Brain pericyte (primary cell): ENCODE measurements around the gene NCL.

Source experiments
- DNase-seq: peaks from one replicate; pipeline ENCODE4 v3.0.0-alpha.2; 2012; ENCODE audit warnings: low read depth, low spot score

Gene NCL, protein sequence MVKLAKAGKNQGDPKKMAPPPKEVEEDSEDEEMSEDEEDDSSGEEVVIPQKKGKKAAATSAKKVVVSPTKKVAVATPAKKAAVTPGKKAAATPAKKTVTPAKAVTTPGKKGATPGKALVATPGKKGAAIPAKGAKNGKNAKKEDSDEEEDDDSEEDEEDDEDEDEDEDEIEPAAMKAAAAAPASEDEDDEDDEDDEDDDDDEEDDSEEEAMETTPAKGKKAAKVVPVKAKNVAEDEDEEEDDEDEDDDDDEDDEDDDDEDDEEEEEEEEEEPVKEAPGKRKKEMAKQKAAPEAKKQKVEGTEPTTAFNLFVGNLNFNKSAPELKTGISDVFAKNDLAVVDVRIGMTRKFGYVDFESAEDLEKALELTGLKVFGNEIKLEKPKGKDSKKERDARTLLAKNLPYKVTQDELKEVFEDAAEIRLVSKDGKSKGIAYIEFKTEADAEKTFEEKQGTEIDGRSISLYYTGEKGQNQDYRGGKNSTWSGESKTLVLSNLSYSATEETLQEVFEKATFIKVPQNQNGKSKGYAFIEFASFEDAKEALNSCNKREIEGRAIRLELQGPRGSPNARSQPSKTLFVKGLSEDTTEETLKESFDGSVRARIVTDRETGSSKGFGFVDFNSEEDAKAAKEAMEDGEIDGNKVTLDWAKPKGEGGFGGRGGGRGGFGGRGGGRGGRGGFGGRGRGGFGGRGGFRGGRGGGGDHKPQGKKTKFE

DNA sequence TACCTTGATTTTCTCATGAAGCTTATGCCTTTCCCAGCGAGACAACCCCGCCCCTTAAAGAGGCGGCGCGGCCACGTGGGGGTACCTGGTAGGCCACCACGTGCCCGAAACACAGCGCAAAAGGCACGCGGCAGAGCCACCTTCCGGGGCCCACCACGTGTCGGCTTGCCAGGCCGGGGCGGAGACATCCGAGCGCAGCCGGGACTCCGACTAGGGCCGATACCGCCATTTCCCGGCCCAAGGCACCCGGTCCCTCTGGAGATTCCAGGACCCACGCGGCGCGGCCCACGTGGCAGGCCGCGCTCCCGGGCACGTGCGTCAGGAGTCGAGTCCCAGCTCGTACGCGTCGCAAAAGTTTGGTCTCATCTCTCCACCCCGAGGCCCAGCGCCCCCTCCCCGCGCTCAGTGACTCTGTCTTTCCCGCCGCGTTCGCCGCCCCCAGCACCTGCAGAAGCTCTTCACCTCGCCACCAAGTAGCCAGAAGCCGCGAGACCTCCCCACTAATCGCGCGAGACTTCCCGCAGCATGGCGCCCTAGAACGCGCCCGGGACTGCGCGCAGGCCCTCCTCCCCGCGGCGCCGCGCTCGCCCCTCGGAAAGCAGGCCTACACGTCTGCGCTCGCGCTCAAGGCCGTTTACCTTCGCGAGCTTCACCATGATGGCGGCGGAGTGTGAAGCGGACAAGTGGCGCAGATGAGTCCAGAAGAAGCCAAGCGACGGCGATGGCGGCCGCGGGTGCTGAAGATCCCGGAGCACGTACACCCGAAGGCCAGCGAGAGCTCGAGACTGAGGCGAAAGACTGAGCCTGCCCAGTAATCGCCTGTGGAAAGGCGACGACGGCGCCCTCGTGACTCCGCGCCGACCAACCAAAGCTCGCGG lies at the start of gene NCL:
TSS of gene NCL (minus strand) at position 787 of the 878 bp plus-strand sequence. CDS start at position 656, 131 bp downstream.
- DNase-seq: peak; percentile 97

DNA sequence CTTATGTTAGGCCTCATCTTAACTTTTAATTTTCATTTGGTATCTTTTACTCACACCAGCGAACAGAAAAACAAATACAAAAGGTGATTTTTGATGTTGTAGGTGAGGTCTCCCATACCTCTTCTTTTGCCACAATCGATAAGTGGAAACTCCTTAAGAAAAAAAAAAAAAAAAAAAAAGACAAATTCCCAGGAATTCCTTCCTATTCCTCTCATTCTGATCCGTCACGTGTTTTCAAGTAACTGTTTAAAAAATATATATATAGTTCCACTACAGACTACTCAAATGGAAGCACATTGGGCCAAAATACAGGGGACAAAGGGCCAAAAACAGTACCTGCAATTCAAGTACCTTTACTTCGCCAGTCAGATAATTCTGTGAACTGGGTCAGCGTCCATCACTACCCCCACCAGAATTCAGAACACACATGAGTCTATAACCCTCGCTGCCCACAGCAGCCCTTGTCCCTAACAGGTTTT lies 49.5 kb upstream of the NCL start:
- DNase-seq: no peak

DNA sequence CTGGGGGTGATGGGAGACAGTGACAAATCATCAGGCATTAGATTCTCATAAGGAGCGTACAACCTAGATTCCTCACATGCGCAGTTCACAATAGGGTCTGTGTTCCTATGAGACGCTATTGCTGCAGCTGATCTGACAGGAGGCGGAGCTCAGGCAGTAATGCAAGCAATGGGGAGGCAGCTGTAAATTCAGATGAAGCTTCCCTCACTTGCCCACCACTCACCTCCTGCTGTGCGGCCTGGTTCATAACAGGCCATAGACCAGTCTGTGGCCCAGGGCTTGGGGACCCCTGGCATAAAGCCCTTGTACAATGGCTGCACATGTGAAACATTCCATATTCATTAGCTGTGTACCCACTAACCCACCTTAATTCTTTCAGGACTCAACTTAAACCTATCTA lies 47.9 kb upstream of the NCL start:
- no peak for DNase-seq

DNA sequence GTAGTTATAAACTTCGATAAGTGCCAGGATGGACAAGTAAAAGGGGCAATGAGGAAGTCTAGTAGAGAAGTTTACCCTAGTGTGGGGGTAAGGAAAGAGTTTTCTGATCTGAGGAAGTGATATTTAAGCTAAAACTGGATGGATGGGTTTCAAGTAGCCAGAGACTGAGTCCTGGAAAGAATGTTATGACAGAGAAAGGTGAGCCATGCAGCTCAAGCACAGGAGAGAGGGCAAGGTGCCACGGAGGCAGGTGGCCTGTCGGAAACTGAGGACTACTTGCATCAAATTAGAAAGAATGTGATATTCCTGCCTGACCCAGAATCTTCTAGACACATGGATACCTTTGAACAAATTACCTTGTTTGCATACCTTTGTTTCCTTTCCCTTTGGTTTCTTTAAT lies 39.5 kb upstream of the NCL start:
- DNase-seq: no peak

DNA sequence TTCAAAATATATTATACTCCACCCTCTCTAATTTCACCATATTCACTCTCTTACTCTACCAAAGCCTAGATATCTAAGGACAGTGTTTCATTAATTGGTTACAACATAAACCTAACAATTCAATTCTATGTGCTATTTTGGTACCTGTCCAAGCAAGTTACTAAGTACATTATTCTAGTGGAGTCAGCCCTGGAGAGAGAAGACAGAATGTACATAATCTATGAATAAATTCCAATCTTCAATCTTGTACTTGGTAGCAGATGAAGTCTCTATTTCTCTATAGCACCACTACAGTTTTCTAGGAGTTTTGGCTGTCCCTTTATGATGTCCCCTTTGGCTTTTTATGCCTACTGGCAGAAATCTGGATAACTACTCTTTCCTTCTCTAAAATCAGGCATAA lies 38.3 kb upstream of the NCL start:
- no peak for DNase-seq

DNA sequence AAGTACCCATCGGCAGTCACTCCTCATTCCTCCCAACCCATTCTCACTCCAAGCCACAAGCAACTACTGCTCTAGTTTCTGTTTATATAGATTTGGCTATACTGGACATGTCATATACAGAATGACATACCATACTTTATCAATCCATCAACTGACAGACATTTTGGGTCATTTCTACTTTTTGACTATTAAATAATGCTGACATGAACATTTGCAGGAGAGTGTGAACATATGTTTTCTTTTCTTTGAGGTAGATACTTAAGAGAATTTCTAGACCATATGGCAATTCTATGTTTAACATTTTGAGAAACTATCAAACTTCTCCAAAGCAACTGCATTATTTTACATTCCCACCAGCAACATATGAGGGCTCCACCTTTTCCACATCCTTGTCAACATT lies 33.4 kb upstream of the NCL start:
- DNase-seq: no peak

DNA sequence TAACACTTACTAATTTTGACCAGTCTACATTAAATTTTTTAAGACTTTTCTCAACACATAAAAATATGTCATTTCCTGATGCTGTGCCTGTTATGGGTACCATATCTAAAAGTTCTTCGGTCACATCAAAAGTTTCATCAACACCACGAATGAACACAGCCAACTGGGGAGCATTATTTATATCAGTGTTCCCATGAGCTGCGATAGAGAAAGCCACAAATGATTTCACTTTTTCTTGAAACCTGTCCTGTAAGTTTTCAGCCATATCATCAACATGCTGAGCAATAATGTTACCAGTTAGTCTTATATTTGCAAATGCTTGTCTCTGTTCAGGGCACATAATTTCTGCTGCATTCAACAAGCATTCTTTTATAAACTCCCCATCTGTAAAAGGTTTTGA lies 30.4 kb upstream of the NCL start:
- no peak for DNase-seq

DNA sequence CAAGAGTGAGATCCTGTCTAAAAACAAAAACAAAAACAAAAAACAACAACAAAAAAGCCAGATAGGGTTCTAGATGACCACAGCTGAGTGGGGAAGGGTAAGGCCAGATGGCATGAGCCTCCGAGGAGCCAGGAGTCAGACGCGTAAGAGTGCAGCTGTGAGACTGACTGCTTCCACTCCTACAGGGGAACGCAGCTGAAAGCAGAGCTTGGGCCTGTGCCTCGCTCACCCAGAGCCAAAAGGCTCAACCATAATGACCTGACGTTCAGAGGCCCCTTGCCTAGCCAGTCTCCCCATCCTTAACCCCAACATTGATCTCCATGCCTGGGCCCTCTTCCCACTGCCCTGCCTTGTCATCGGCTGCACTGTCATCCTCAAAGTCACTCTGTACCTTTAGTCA lies 26.5 kb upstream of the NCL start:
- DNase-seq: no peak

DNA sequence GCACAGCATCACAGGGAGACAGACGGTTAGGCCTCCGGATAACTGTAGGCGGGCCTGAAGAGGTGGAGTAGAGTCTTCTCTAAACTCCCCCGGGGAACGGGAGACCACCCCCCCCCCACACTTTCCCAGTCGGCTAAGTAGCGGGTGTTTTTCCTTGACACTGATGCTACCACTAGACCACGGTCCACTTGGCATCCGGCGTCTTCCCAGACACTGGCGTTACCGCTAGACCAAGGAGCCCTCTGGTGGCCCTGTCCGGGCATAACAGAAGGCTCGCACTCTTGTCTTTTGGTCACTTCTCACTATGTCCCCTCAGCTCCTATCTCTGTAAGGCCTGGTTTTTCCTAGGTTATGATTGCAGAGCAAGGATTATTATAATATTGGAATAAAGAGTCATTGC lies 25.7 kb upstream of the NCL start:
- DNase-seq: no peak

DNA sequence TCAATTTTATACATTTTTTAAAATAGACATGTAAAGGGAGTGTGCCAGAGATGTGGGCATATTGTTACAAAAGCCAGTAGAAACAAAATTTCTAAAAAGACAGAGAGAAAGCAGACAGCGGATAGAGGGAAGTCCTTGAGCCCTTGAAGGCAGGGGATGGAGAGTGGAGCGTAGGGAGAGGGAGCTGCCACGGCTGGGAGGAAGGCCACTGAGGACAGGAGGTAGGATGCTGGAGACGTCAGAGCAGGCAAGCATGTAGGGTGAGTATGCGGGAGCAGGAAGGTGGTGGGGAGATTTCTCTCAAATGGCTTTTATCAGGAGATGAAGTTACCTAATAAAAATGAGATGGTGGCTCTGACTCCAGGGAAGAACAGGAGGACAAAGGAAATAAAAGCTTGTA lies 24.0 kb upstream of the NCL start:
- no peak for DNase-seq

DNA sequence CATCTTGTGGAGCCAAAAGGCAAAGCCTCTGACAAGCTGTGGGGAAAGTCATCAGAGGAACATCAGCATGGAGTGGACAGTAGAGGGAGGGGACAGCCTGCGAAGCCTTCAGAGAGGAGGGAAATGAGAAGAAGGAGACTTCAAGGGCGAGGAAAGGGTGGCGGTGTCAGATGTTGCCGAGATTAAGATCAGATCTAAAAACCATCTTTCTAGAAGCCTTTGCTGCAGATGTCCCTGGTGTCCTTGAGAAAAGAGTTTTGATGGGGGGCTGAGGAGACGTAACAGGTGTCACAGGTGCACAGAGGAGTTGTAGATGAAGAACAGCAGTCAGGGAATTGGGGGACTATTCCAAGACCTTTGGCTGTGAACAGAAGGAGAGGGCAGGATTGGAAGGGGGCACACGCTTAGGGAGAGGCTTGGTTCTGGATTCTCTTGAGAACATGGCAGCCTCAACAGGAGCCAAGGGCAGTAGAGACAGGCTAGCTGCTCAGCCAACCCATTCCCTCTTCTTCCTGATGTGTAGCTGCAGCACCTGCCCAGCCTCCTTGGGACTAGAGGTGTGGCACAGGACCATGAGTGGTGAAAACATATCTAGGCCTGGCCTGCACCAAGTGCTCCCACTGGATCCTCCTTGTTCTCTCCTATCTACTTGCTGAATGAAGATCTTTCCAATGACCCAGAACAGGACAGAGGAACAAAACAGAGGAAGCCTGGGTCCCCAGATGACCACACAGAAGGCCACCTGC lies 22.7 kb upstream of the NCL start:
- DNase-seq: no peak

DNA sequence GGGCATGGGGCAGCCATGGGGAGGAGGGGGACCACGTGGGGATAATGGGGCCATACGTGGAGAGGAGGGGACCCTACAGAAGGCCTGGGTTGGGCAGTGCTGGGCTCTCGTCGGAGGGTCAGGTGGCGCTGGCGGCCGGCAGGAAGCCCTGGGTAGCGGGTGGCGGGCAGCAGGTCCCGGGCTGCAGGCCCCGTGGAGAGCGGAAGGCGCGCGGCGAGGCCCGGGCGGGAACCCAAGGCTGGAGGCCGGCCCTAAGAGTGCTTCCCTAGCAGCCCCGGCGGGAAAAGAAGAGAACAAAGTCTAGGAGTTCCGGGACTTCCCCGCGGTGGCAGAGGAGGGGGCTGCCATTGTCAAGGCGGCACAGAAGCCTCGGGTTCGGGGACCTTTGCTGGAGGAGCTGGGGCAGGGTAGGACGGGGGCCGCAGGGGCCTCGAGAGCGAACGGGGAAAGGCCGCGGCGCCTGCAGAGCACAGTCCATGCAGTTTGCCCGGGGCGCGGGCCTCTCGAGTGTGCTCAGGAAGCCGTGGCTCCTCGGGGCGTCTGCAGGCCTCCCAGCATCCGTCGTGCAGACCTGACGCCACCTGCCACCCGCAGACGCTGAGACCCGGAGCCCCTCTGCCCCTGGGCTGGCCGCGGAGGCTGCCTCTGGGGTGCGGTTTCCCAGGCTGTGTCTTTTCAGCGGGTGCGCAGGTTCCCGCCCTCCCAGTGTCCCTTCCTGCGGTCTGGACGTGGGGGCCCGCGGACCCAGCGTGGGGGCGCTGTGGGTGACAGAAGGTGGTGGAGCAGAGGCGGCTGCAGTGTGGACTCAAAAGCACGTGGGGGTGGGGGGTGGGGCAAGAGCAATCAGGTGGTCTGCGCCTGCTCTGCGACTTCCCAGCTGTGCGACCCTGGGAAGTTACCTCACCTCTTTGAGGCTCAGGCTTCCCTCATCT lies 19.4 kb upstream of the NCL start:
- no peak for DNase-seq

DNA sequence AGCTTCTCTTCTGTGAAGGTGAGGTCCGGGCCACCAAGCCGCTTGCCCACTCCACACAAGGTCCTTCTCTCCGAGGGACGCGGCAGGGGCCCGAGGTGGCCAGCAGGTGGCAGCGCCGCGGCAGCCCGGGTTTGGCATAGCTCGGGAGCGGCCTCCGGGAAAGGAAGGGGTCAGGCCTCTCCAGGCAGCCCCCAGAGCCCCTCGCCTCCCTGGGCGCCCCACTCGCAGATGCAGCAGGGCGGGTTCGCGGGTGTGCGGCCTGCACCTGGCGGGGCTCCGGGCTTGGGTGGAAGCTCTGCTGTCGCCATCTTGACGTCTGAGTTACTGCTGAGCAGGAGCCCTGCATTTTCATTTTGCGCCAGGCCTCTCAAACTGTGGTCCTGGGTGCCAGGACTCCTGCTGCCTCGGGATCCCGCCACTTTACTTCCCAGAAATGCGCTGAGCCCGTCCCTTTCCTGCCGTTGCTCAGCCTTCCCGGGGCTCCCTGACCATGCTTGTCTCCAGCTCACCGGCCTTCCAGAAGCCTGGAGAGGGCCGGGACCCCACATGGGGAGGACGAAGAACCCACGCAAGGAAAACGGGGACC lies 18.6 kb upstream of the NCL start:
- DNase-seq: peak; percentile 30

DNA sequence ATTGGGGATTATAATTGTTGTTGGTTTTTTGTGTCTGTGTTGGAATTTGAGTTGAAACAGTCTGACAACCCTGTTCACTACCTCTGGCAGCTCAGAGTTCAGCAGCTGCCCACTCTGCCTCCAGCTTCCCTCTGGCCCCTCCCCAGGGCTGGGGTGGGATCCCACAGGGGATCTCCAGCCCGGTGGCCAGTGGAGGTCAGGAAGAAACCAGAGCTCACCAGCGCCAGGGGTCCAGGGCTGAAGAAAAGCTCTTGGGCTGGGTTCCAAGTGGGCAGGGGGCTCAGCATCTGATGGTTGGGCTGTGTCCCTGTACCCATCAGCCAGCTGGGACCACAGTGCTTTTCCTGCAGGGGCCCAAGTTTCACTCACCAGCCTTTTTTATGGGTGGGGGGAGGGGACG lies 16.5 kb upstream of the NCL start:
- no peak for DNase-seq

DNA sequence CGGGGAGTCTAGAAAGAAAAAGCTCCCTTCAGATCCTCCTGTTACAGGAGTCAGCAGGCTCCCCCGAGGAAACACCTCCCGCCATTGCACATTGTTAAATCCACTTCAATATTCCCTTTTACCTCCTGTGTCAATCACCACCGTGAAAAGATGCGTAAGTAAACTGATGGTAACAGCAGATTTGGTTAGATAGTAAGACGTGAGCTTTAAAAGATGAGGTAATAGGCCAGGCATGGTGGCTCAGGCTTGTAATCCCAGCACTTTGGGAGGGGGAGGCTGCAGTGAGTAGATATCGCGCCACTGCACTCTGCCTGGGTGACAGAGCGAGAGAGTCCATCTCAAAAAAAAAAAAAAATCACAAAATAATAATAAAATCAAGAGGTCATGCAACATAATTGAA lies 15.2 kb upstream of the NCL start:
- DNase-seq: no peak

DNA sequence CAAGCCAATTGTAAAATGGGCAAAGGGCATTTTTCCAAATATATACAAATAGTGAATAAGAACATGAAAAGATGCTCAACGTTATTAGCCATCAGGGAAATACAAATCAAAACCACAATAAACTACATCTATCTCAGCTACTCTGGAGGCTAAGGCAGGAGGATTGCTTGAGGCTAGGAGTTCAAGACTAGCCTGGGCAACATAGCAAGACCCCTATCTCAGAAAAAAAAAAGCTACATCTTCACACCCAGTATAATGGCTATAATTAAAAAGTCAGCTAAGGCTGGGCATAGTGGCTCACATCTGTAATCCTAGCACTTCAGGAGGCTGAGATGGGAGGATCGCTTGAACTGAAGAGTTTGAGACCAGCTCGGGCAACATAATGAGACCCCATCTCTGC lies 12.6 kb upstream of the NCL start:
- DNase-seq: no peak

DNA sequence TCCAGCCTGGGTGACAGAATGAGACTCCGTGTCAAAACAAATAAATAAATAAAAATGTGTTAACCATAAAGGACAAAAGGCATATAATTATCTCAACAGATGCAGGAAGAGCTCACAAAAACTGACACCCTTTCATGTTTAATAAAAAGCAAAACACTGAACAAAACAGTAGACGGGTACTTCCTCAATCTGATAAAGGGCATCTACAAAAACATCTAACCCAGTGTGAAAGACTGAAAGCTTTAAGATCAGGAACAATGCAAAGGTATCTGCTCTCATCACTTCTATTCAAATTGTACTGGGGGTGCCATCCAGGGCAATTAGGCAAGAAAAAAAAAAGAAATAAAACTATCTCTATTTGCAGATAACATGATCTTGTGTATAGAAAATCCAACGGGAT lies 11.7 kb upstream of the NCL start:
- DNase-seq: no peak

DNA sequence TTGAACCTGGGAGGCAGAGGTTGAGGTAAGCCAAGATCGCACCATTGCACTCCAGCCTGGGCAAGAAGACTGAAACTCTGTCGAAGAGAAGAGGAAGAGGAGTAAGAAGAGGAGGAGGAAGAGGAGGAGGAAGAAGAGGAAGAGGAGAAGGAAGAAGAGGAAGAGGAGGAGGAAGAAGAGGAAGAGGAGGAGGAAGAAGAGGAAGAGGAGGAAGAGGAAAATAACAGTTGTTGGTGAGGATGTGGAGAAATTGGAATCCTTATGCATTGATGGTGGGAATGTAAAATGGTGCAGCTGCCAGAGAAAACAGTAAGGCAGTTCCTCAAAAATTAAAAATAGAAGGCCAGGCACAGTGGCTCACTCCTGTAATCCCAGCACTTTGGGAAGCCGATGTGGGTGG lies 8.5 kb upstream of the NCL start:
- DNase-seq: no peak

DNA sequence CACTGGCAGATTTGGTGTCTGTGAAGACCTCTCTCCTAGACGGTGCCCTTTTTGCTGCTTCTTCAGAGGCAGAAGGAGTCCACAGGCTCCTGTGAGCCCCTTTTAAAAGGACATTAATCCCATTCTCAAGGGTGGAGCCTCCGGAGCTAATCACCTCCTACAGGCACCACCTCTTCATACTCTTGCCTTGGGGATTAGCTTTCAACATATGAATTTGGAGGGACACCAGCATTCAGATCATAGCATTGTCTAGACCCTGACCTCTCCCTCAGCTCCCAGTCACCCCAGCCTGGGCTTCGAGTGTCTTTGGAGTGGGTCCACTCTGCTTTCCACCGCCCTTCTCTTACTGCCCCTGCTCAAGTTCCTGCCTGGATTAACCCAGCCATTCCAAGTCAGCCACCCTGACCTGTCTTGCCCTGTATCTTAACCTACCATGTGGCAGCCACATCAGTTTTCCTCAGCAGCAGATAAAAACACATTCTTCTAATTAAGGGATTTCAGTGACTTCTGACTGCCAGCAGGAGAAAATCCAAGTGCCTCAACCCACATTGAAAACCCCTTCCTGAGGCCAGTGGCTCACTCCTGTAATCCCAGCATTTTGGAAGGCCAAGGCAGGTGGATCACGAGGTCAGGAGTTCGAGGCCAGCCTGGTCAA lies 6.1 kb upstream of the NCL start:
- no peak for DNase-seq

DNA sequence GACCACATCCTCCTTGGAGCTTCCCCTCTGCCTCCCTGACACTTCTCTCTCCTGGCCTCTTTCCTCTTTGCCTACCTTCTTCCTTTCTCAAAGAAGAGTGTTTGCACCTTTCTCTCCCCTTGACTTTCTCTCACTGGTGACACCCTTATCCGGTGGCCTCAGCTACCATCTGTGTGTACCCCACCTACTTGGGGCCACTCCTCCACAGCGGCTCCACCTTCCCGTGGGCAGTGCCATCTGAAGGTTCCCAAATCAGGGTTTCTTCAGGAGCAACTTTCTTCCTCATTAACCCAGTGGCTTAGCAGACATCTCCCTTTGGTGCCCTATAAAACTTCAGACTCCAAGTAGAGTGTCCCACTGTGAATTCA lies 5.3 kb upstream of the NCL start:
- DNase-seq: no peak
